Motor neuron (in vitro differentiated cells): Measurements from ENCODE around the gene MAD2L2. TPM values are rescaled to one million over a fixed set of nuclear protein-coding genes. Genes with fewer than 3 reads are reported as not detected.

Experiments
- ATAC-seq, 8 experiments: fragments of 200-7000 bp; cut with Tn5 transposase; replicated peaks in 6 of 8; 2 replicates each; pipeline ENCODE4 v1.8.0; 2021; ENCODE audit warnings: mild to moderate bottlenecking in 8 of 8, moderate library complexity in 8 of 8
- H3K27ac ChIP-seq, 2 donors: fragments of 250-450 bp; sonication (Bioruptor Pico); 2 replicates each; pipeline ENCODE4 v1.9.0; 2021; ENCODE audit warnings: antibody characterized with exemption in 2 of 2, mild to moderate bottlenecking in 2 of 2, moderate library complexity in 1 of 2
- H3K4me1 ChIP-seq, 2 donors: fragments of 250-450 bp; sonication (Bioruptor Pico); replicated peaks in 1 of 2; 2 replicates each; pipeline ENCODE4 v1.6.1; 2021; ENCODE audit warnings: antibody characterized with exemption in 2 of 2, mild to moderate bottlenecking in 2 of 2, moderate library complexity in 1 of 2
- H3K4me3 ChIP-seq, 5 donors: fragments of 250-450 bp; sonication (Bioruptor Pico); 2 replicates each; pipeline ENCODE4 v1.9.0; 2021; ENCODE audit warnings: antibody characterized with exemption in 5 of 5, mild to moderate bottlenecking in 5 of 5, moderate library complexity in 4 of 5
- WGBS, 10 experiments: fragments of 450-650 bp; shearing (Covaris generic); methylation state at CpG; one replicate each; pipeline ENCODE4 v1.0.0; 2022; 5-methylcytosine and 5-hydroxymethylcytosine counted together
- in situ Hi-C, 9 experiments: fragments of 400-800 bp; cut with MboI; loops; one replicate each; pipeline ENCODE4 v1.15.0; 2021; ENCODE audit warnings: low sequenced_read_pairs in 9 of 9, low pct_unique_long_range_greater_than_20kb in 2 of 9; ENCODE audit not compliant: unreplicated experiment in 9 of 9
- total RNA-seq, 8 experiments: library from RNA; unstranded; fragments of 300-600 nt; gene quantifications; 2 replicates each; pipeline versions ENCODE4 v1.2.3 to v1.2.4, GENCODE V29; 2022

MAD2L2 gene
- total RNA-seq, 8 experiments from 2014 or later: 22.2 to 164 (median 107) TPM

DNA sequence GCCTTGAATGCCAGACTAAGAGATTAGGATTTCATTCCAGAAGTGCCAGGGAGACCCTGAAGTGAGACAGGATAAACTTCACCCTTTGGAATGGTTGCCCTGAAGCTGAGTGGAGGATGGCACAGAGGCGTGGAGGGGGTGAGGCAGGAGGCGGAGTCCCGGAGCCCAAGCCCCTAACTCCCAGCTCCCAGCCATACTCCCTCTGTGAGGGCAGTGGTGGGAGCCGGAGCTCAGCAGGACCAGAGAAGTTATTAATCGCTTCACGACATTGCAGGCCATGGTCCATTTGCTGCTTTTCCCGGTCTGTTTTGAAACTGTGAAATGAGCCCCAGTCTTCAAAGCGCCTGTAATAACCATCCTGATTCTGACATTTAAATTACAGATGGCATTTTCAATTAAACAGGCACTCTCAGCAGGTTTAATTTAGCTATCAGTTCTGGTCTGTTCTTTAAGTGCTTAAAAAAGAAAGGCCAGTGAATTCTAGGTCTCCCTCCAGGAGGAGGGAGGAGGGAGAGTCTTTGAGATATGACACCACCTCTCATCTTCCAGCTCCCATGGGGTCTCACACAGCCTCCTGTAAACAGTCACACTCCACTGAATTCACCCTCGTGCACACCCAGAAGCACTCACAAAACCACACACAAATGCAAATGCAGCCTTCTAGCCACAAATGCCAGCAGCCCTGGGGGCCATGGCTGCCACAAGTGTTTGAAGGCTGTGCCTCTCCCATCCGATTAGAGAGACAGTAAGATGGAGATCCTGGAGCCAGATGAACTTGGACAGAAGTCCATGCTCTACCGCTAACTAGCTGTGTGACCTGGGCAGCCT lies 46.4 kb downstream of the MAD2L2 start:
- WGBS, 10 experiments: 8 to 80% (median 63%) methylated on average over 1 to 10 of the region's 11 CpGs; no CpG with 5 or more reads in 2 of the 10 experiments
- in situ Hi-C loops: loop anchor here in 8 of 9 experiments (25.0 kb wide), 5 partner anchors 147 to 597 kb away; partner anchors contain the start of genes MASP2 (in 4 of the 8) and DISP3 (in 1 of the 8)
- Histone ChIP-seq H3K4me1 (peaks cover 30 to 50% of the 10 kb centered on the region in 2 donors), H3K27ac (no peak overlapping the region), H3K4me3 (no peak overlapping the region)
- ATAC-seq: no peak

GRCh38 chr1:11629184-11630016 lies 51.5 kb downstream of the MAD2L2 start:
- in situ Hi-C loops: loop anchor here in 8 of 9 experiments (25.0 kb wide), 5 partner anchors 142 to 592 kb away; partner anchors contain the start of genes MASP2 (in 4 of the 8) and DISP3 (in 1 of the 8)
- Histone ChIP-seq H3K4me3 (no peak overlapping the region), H3K27ac (peak overlapping the region; percentile 29 to 49), H3K4me1 (peaks cover 34 to 35% of the 10 kb centered on the region in 2 donors)
- WGBS, 10 experiments: 0 to 42% (median 28%) methylated on average over 1 to 12 of the region's 15 CpGs; no CpG with 5 or more reads in 3 of the 10 experiments
- ATAC-seq: peak in 6 of 8 experiments; percentile 18 to 98 (median 96)

GRCh38 chr1:11628767-11629166 lies 52.2 kb downstream of the MAD2L2 start:
- no peak overlapping the region for H3K4me3 ChIP-seq
- ATAC-seq: no peak
- H3K4me1 ChIP-seq: peaks cover 32 to 33% of the 10 kb centered on the region in 2 donors
- in situ Hi-C loops: loop anchor here in 8 of 9 experiments (25.0 kb wide), 5 partner anchors 141 to 591 kb away; partner anchors contain the start of genes MASP2 (in 4 of the 8) and DISP3 (in 1 of the 8)
- 39 to 96% (median 90%) methylated on average over 2 to 7 of the region's 7 CpGs; no CpG with 5 or more reads in 3 of the 10 experiments for WGBS, 10 experiments
- H3K27ac ChIP-seq: peak overlapping the region; percentile 29 to 49

DNA sequence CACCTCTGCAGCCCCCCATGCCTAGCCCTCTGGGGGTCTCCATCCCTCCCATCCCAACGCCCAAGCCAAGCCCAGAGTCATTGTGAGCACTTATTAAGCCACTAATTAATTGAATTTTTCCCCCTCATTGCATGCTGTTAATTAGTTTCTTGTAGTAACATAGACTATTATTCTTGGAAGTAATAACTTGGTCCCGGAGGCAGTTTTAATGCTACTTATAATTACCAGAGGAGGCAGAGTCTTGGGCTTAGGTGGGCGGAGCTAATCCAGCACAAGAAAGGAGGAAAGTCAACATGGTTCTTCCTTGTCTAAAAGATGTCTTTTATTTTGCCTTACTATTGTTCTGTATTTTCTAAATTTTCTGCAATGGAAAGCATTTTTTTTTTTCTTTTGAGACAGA lies 54.4 kb downstream of the MAD2L2 start:
- ATAC-seq: no peak
- Histone ChIP-seq H3K4me3 (no peak overlapping the region), H3K27ac (no peak overlapping the region), H3K4me1 (peaks cover 38 to 44% of the 10 kb centered on the region in 2 donors)
- in situ Hi-C loops: loop anchor here in 8 of 9 experiments (25.0 kb wide), 5 partner anchors 139 to 589 kb away; partner anchors contain the start of genes MASP2 (in 4 of the 8) and DISP3 (in 1 of the 8)
- WGBS, 10 experiments: 0 to 84% (median 74%) methylated on average over 2 to 3 of the region's 3 CpGs; no CpG with 5 or more reads in 3 of the 10 experiments

Other genes with a start within 250 kb of the MAD2L2 start
- gene DISP3, start 202.0 kb downstream of the MAD2L2 start, total RNA-seq: 10 to 100 TPM in 4 of 8 experiments, 1 to 10 TPM in 1, under 1 TPM in 3; 0.18 to 23.4 (median 8.5) TPM
- 1 to 10 TPM in 7 of 8 experiments, under 1 TPM in 1; 0.42 to 7.6 (median 2.1) TPM for gene FBXO2, start 26.7 kb downstream of the MAD2L2 start, total RNA-seq
- 10 to 100 TPM; 10.2 to 44.4 (median 29.0) TPM for gene FBXO44, start 26.3 kb downstream of the MAD2L2 start, total RNA-seq
- 1 to 10 TPM; 1.0 to 6.0 (median 3.1) TPM for gene FBXO6, start 16.9 kb downstream of the MAD2L2 start, total RNA-seq
- 100 to 1,000 TPM in 1 of 8 experiments, 10 to 100 TPM in 4, under 1 TPM in 2, not detected in 1; 0.10 to 100 (median 78.0) TPM for gene DRAXIN, start 10.6 kb upstream of the MAD2L2 start, total RNA-seq
- gene AGTRAP, start 55.0 kb upstream of the MAD2L2 start, total RNA-seq: 10 to 100 TPM; 12.5 to 55.9 (median 32.3) TPM
- gene C1orf167, start 81.0 kb upstream of the MAD2L2 start, total RNA-seq: 1 to 10 TPM in 1 of 8 experiments, under 1 TPM in 5, not detected in 2; 0.11 to 1.9 (median 0.35) TPM
- 10 to 100 TPM; 20.7 to 43.8 (median 31.3) TPM for gene MTHFR, start 124.8 kb upstream of the MAD2L2 start, total RNA-seq
- gene CLCN6, start 125.0 kb upstream of the MAD2L2 start, total RNA-seq: 10 to 100 TPM in 7 of 8 experiments, 1 to 10 TPM in 1; 9.6 to 61.4 (median 27.0) TPM
- gene NPPA, start 166.6 kb upstream of the MAD2L2 start, total RNA-seq: 1 to 10 TPM in 1 of 8 experiments, under 1 TPM in 3, not detected in 4; 0.85 to 1.5 (median 0.90) TPM
- gene NPPB, start 177.8 kb upstream of the MAD2L2 start, total RNA-seq: 10 to 100 TPM in 1 of 8 experiments, 1 to 10 TPM in 2, not detected in 5; 1.6 to 10.5 (median 2.1) TPM
- 10 to 100 TPM; 27.4 to 43.4 (median 32.4) TPM for gene KIAA2013, start 245.3 kb upstream of the MAD2L2 start, total RNA-seq